Right ventricle myocardium inferior (tissue), 1 donor: ENCODE measurements around the gene EPHB2. TPM values are rescaled to one million over a fixed set of nuclear protein-coding genes. Genes with fewer than 3 reads are reported as not detected.

Experiments used
- ATAC-seq: fragments of 200-7000 bp; cut with Tn5 transposase; one replicate; pipeline ENCODE4 v1.9.1; 2020; ENCODE audit warnings: mild to moderate bottlenecking, moderate library complexity
- DNase-seq: peaks from one replicate; pipeline ENCODE4 v3.0.0; 2021; ENCODE audit errors: missing footprints
- intact Hi-C: fragments of 100-400 bp; cut with DNase I; formaldehyde crosslinking; loops from one replicate; pipeline ENCODE4 v1.11.0; 2022
- microRNA-seq: library from miRNA; unstranded; fragments of <30 nt; microRNA quantifications from one replicate; pipeline ENCODE4 v1.2.0, GENCODE V29; 2020
- total RNA-seq: library from RNA; stranded (reverse); fragmentation: NEBNext Ultra II Directional; extraction: Animal tissue kit (Norgen Biotek cat#: 25700); gene quantifications from one replicate; pipeline ENCODE4 v1.2.1, GENCODE V29; 2021
- donor health status: DM: no; HTN: yes; CAD: no; lungs with severe emphysema.

Gene EPHB2
- total RNA-seq, 1 donor from 2014 or later: 3.5 TPM

GRCh38 chr1:22963044-22963677 is 252.5 kb downstream of the EPHB2 start:
- ATAC-seq (no peak), DNase-seq (no peak)

GRCh38 chr1:22966309-22966708 is 255.7 kb downstream of the EPHB2 start:
- ATAC-seq: no peak
- intact Hi-C loops: no loop called here
- DNase-seq: no peak

More at GRCh38 chr1:22963044-22963677, 252.5 kb downstream of the EPHB2 start:
- intact Hi-C loops: no loop called here

- intact Hi-C loops: no loop called here
- ATAC-seq (no peak), DNase-seq (no peak)
Observed at GRCh38 chr1:22967833-22968232, 257.2 kb downstream of the EPHB2 start.

GRCh38 chr1:22969304-22969709 is 258.7 kb downstream of the EPHB2 start:
- DNase-seq (no peak), ATAC-seq (no peak)
- intact Hi-C loops: no loop called here

GRCh38 chr1:22970096-22970495 is 259.5 kb downstream of the EPHB2 start:
- intact Hi-C loops: loop anchor here (10.0 kb wide), 1 partner anchor 125 kb away; no protein-coding TSS in a partner anchor
- ATAC-seq (no peak), DNase-seq (no peak)

Small RNAs within 50 kb of the gene (microRNA-seq; reads per million reads assigned to microRNA genes)
- gene MIR4253: not detected
- not detected for gene MIR4684

Other genes starting within 250 kb of the EPHB2 start
- gene EPHA8, start 147.3 kb upstream of the EPHB2 start, total RNA-seq: not detected
- gene C1QA, start 74.2 kb upstream of the EPHB2 start, total RNA-seq: 124 TPM
- 140 TPM for gene C1QC, start 67.2 kb upstream of the EPHB2 start, total RNA-seq
- 165 TPM for gene C1QB, start 57.6 kb upstream of the EPHB2 start, total RNA-seq